Measurements from ENCODE around the gene XBP1. TPM values are rescaled to one million over a fixed set of nuclear protein-coding genes. Genes with fewer than 3 reads are reported as not detected.

The XBP1 gene
- total and polyA plus RNA-seq, 10 of the 15 experiments (the other 5 are each of a cell fraction or from before 2014, with no cell fraction given) = 44.5 to 313 (median 149) TPM

DNA sequence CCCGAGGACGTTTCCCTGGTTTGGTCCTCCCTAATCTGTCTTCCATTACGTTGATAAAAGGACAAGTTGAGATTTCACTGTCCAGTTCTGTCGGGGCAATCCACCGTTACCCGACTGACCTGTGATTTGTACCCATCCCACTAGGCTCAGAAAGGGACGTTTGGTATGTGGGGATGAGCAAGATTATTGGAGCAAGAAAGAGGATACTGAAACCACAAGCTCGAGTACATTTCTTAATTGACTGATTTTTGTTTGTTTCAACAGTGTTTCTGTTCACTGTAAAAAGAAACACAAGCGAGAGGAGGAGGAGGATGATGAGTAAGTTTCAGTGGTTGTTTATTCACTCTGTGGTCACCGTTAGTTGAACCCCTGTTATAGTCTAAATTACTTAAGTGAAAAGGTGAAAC is 26.9 kb downstream of the XBP1 start (continued):
- TF ChIP-seq TCF3 (IDR thresholded peaks at IDR 0.05; ENCODE audit: borderline replicate concordance, insufficient read depth, low read depth, low read length) (no peak), IKZF2 (IDR thresholded peaks at IDR 0.05) (peak in 1 of 2 experiments; percentile 60; a peak in 3 of 4 replicates), POU2F2 (IDR thresholded peaks at IDR 0.05; ENCODE audit: borderline replicate concordance, low read depth, low read length) (no peak), SIN3A (IDR thresholded peaks at IDR 0.05; ENCODE audit: low read depth, low read length) (no peak), IRF4 (IDR thresholded peaks at IDR 0.05; ENCODE audit: low read depth, low read length) (no peak), ZNF622 (IDR thresholded peaks at IDR 0.05) (no peak)
- TF ChIP-seq, protein P1, sequence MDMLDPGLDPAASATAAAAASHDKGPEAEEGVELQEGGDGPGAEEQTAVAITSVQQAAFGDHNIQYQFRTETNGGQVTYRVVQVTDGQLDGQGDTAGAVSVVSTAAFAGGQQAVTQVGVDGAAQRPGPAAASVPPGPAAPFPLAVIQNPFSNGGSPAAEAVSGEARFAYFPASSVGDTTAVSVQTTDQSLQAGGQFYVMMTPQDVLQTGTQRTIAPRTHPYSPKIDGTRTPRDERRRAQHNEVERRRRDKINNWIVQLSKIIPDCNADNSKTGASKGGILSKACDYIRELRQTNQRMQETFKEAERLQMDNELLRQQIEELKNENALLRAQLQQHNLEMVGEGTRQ (IDR thresholded peaks at IDR 0.05; ENCODE audit: borderline replicate concordance, low read depth, low read length) = no peak

GRCh38 chr22:28772633-28773460 is 27.5 kb downstream of the XBP1 start, which contains the start of gene CCDC117:
TSS of gene CCDC117 (plus strand) at chr22:28772695. CDS start at chr22:28772850, 155 bp downstream.
- Histone ChIP-seq H4K20me1 (ENCODE audit: control insufficient read depth, insufficient read depth) (no peaks in the 10 kb centered on the region), H2AFZ (ENCODE audit: control insufficient read depth, low read depth, low read length) (peak within 1 kb of the TSS; percentile 85), H3K4me2 (ENCODE audit: control insufficient read depth, insufficient read depth) (peak within 1 kb of the TSS; percentile 82), H3K4me3 (peak within 1 kb of the TSS; percentile 96), H3K9ac (ENCODE audit: control insufficient read depth, insufficient read depth, low read length) (peak within 1 kb of the TSS; percentile 89), H3K36me3 (ENCODE audit: control insufficient read depth in 2 of 2, insufficient read depth in 2 of 2, low read length in 1 of 2) (peaks cover 0 to 7% of the 10 kb centered on the region in 2 experiments; a peak in 2 of 4 replicates), H3K27me3 (replicated peaks in 1 of 2; ENCODE audit: control insufficient read depth in 2 of 2, insufficient read depth in 2 of 2, low read length in 1 of 2) (no peaks in the 10 kb centered on the region), H3K4me1 (ENCODE audit: control insufficient read depth, insufficient read depth, low read length) (no peaks in the 10 kb centered on the region), H3K9me3 (replicated peaks; ENCODE audit: control insufficient read depth, insufficient read depth, low read length) (no peaks in the 10 kb centered on the region; the same call in 2 of the 3 replicates), H3K79me2 (ENCODE audit: control insufficient read depth, insufficient read depth, low read length) (peaks cover 16% of the 10 kb centered on the region), H3K27ac (ENCODE audit: control insufficient read depth, insufficient read depth) (peak within 1 kb of the TSS; percentile 89)
- WGBS (ENCODE audit: insufficient coverage, insufficient replicate concordance, low lambda C conversion rate, missing lambda C conversion rate) = 1% methylated on average over 66 of the region's 92 CpGs
- in situ Hi-C loops (cut with MboI) = no loop called here
- peak; percentile 84 for DNase-seq (ENCODE audit: low read depth, low spot score)
- SMC1A ChIA-PET (ENCODE audit: uncharacterized antibody, unreplicated experiment) = interaction anchor here (0.9 to 2.1 kb wide), 10 partner anchors 11 to 46 kb away, joined by 3 to 5 read pairs (median 4); no protein-coding TSS in a partner anchor
- CTCF ChIA-PET = interaction anchor here (0.6 to 4.3 kb wide), 10 partner anchors 11 to 113 kb away, joined by 3 to 19 read pairs (median 4); partner anchors contain the start of gene XBP1
- RAD21 ChIA-PET (ENCODE audit: unreplicated experiment) = interaction anchor here (0.6 to 2.9 kb wide), 7 partner anchors 12 to 46 kb away, joined by 3 to 22 read pairs (median 4); partner anchors contain the start of gene XBP1
- BruUV-seq (replicated peaks) = no TSS peak
- POLR2A ChIA-PET = interaction anchor here (0.6 to 4.0 kb wide), 11 partner anchors 13 to 46 kb away, joined by 3 to 26 read pairs (median 4); partner anchors contain the start of genes CHEK2, HSCB and XBP1
- intact Hi-C loops (cut with micrococcal nuclease; ENCODE audit: unreplicated experiment) = loop anchor here (2.0 to 10.0 kb wide), 2 partner anchors 30 to 52 kb away; partner anchors contain the start of gene HSCB
- FAIRE-seq = no peak
- peak; percentile 93 for ATAC-seq
- TF ChIP-seq BCL11A (IDR thresholded peaks at IDR 0.05; ENCODE audit: low read depth, low read length) (no peak), EGR1 (IDR thresholded peaks at IDR 0.05; ENCODE audit: borderline replicate concordance in 1 of 2, low read depth in 2 of 2, low read length in 2 of 2) (peak in 1 of 2 experiments; percentile 50; a peak in 2 of 3 replicates), PAX8 (IDR thresholded peaks at IDR 0.05) (no peak), ZNF384 (IDR thresholded peaks at IDR 0.05; ENCODE audit: borderline replicate concordance, low read depth, low read length) (no peak), FOXK2 (IDR thresholded peaks at IDR 0.05) (no peak), TAF1 (IDR thresholded peaks at IDR 0.05; ENCODE audit: borderline replicate concordance, low read depth, low read length) (peak; percentile 81; the same call in 1 of the 2 replicates), ZNF207 (IDR thresholded peaks at IDR 0.05; ENCODE audit: borderline replicate concordance) (peak; percentile 76), ESRRA (IDR thresholded peaks at IDR 0.05; ENCODE audit: low read length) (no peak), SMC3 (IDR thresholded peaks at IDR 0.05; ENCODE audit: borderline replicate concordance, low read length) (no peak), STAT3 (IDR thresholded peaks at IDR 0.05; ENCODE audit: low read depth, low read length) (peak; percentile 8; the same call in 1 of the 2 replicates), CHD4 (IDR thresholded peaks at IDR 0.05) (no peak), TCF3 (IDR thresholded peaks at IDR 0.05; ENCODE audit: borderline replicate concordance, insufficient read depth, low read depth, low read length) (no peak)
- TF ChIP-seq, protein P2, sequence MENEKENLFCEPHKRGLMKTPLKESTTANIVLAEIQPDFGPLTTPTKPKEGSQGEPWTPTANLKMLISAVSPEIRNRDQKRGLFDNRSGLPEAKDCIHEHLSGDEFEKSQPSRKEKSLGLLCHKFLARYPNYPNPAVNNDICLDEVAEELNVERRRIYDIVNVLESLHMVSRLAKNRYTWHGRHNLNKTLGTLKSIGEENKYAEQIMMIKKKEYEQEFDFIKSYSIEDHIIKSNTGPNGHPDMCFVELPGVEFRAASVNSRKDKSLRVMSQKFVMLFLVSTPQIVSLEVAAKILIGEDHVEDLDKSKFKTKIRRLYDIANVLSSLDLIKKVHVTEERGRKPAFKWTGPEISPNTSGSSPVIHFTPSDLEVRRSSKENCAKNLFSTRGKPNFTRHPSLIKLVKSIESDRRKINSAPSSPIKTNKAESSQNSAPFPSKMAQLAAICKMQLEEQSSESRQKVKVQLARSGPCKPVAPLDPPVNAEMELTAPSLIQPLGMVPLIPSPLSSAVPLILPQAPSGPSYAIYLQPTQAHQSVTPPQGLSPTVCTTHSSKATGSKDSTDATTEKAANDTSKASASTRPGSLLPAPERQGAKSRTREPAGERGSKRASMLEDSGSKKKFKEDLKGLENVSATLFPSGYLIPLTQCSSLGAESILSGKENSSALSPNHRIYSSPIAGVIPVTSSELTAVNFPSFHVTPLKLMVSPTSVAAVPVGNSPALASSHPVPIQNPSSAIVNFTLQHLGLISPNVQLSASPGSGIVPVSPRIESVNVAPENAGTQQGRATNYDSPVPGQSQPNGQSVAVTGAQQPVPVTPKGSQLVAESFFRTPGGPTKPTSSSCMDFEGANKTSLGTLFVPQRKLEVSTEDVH (IDR thresholded peaks at IDR 0.05; ENCODE audit: low read depth, partially characterized antibody) = no peak

Measured in GM12878 (cell line).